Liver (tissue), 9 donors: Measurements from ENCODE around the gene PPP4R4. TPM values are rescaled to one million over a fixed set of nuclear protein-coding genes. Genes with fewer than 3 reads are reported as not detected.

ENCODE experiments used
- DNase-seq: peaks from one replicate; pipeline ENCODE4 v3.0.0-alpha.2; 2017; ENCODE audit warnings: low spot score
- H3K27ac ChIP-seq, 2 donors: one replicate each; pipeline ENCODE4 v1.7.0; 2013; ENCODE audit warnings: inconsistent platforms in 2 of 2, low read length in 2 of 2, control low read depth in 1 of 2, low read depth in 1 of 2, mild to moderate bottlenecking in 1 of 2
- H3K27me3 ChIP-seq, 4 donors: one replicate each; pipeline versions ENCODE4 v1.6.1 to v1.7.0; 2013; ENCODE audit warnings: low read length in 3 of 4, inconsistent platforms in 1 of 4, mild to moderate bottlenecking in 1 of 4, moderate library complexity in 1 of 4; ENCODE audit not compliant: control insufficient read depth in 4 of 4, insufficient read depth in 4 of 4
- H3K36me3 ChIP-seq, 4 donors: one replicate each; pipeline versions ENCODE4 v1.6.1 to v1.7.0; 2013; ENCODE audit warnings: low read length in 3 of 4, mild to moderate bottlenecking in 3 of 4, low read depth in 1 of 4, moderate library complexity in 1 of 4; ENCODE audit not compliant: control insufficient read depth in 4 of 4, insufficient read depth in 3 of 4
- H3K4me1 ChIP-seq, 4 donors: one replicate each; pipeline versions ENCODE4 v1.6.1 to v1.7.0; 2013; ENCODE audit warnings: low read length in 3 of 4, mild to moderate bottlenecking in 3 of 4, moderate library complexity in 1 of 4; ENCODE audit not compliant: control insufficient read depth in 4 of 4, insufficient read depth in 4 of 4
- H3K4me3 ChIP-seq, 3 donors: one replicate each; pipeline versions ENCODE4 v1.6.1 to v1.7.0; 2013; ENCODE audit warnings: low read length in 3 of 3, control low read depth in 1 of 3, low read depth in 1 of 3, mild to moderate bottlenecking in 1 of 3
- H3K9ac ChIP-seq, 2 donors: one replicate each; pipeline ENCODE4 v1.7.0; 2013; ENCODE audit warnings: low read length in 2 of 2, mild to moderate bottlenecking in 2 of 2, moderate library complexity in 2 of 2, control low read depth in 1 of 2, low read depth in 1 of 2
- H3K9me3 ChIP-seq, 4 donors: one replicate each; pipeline versions ENCODE4 v1.6.1 to v1.7.0; 2013; ENCODE audit warnings: low read length in 3 of 4; ENCODE audit not compliant: control insufficient read depth in 4 of 4
- CTCF ChIP-seq: fragments of 150-350 bp; IDR thresholded peaks from 2 replicates; pipeline ENCODE4 v1.5.1; 2017; ENCODE audit warnings: improper control_type of control experiment, low read depth, low read length; ENCODE audit not compliant: missing input control
- EGR1 ChIP-seq, 2 donors: IDR thresholded peaks; 2 replicates each; pipeline ENCODE4 v1.6.1; 2016 to 2018; ENCODE audit warnings: antibody characterized with exemption in 2 of 2, low read depth in 2 of 2
- FOXA1 ChIP-seq: IDR thresholded peaks from 2 replicates; pipeline ENCODE4 v1.6.1; 2016; ENCODE audit warnings: antibody characterized with exemption
- FOXA2 ChIP-seq: IDR thresholded peaks from 2 replicates; pipeline ENCODE4 v1.6.1; 2016; ENCODE audit warnings: antibody characterized with exemption
- GABPA ChIP-seq, 2 donors: IDR thresholded peaks in 1 of 2; conservative IDR thresholded peaks in 1 of 2; 2 replicates each; pipeline ENCODE4 v1.6.1; 2016; ENCODE audit warnings: antibody characterized with exemption in 2 of 2, mild to moderate bottlenecking in 1 of 2, moderate library complexity in 1 of 2
- HNF4A ChIP-seq, 2 donors: conservative IDR thresholded peaks; 2 replicates each; pipeline ENCODE4 v1.6.1; 2016; ENCODE audit warnings: antibody characterized with exemption in 2 of 2, mild to moderate bottlenecking in 2 of 2
- HNF4G ChIP-seq: IDR thresholded peaks from 2 replicates; pipeline ENCODE4 v1.6.1; 2016; ENCODE audit warnings: antibody characterized with exemption
- JUND ChIP-seq, 2 donors: IDR thresholded peaks; 2 replicates each; pipeline ENCODE4 v1.6.1; 2016; ENCODE audit warnings: antibody characterized with exemption in 2 of 2
- MAX ChIP-seq: IDR thresholded peaks from 2 replicates; pipeline ENCODE4 v1.6.1; 2016; ENCODE audit warnings: antibody characterized with exemption
- NR2F2 ChIP-seq: IDR thresholded peaks from 2 replicates; pipeline ENCODE4 v1.6.1; 2016; ENCODE audit warnings: antibody characterized with exemption
- RAD21 ChIP-seq, 2 donors: IDR thresholded peaks; 2 replicates each; pipeline ENCODE4 v1.6.1; 2016; ENCODE audit warnings: antibody characterized with exemption in 2 of 2, mild to moderate bottlenecking in 2 of 2
- RXRA ChIP-seq, 2 donors: IDR thresholded peaks; 2 replicates each; pipeline ENCODE4 v1.6.1; 2017 to 2018; ENCODE audit warnings: antibody characterized with exemption in 2 of 2, mild to moderate bottlenecking in 1 of 2
- SP1 ChIP-seq: IDR thresholded peaks from 2 replicates; pipeline ENCODE4 v1.6.1; 2018; ENCODE audit warnings: antibody characterized with exemption, mild to moderate bottlenecking
- TAF1 ChIP-seq: conservative IDR thresholded peaks from 2 replicates; pipeline ENCODE4 v1.6.1; 2016; ENCODE audit warnings: antibody characterized with exemption, mild to moderate bottlenecking
- YY1 ChIP-seq: IDR thresholded peaks from 2 replicates; pipeline ENCODE4 v1.6.1; 2016; ENCODE audit warnings: antibody characterized with exemption, mild to moderate bottlenecking
- WGBS: extraction: QIAGEN DNeasy Blood & Tissue Kit; methylation state at CpG from one replicate; pipeline ENCODE4 v1.1.7; 2013; 5-methylcytosine and 5-hydroxymethylcytosine counted together
- polyA plus RNA-seq, 2 donors: library from polyadenylated mRNA; stranded (reverse) in 1 of 2; unstranded in 1 of 2; fragments of 200-250 nt in 1 of 2; fragments of >200 nt in 1 of 2; fragmentation: Nextera tagmentation in 1 of 2; extraction: Ambion mirVana in 1 of 2; gene quantifications; one replicate each; pipeline versions ENCODE4 v1.2.1 to v1.2.3, GENCODE V29; 2013 to 2015
- total RNA-seq, 2 donors: library from RNA; depleted of rRNA; stranded (reverse); fragments of >200 nt; gene quantifications; one replicate each; pipeline ENCODE4 v1.2.3, GENCODE V29; 2014
- TF ChIP-seq, protein P1 (sequence below): IDR thresholded peaks from 2 replicates; pipeline ENCODE4 v1.6.1; 2016; ENCODE audit warnings: antibody characterized with exemption
- TF ChIP-seq, protein P2 (sequence below): IDR thresholded peaks from 2 replicates; pipeline ENCODE4 v1.6.1; 2016; ENCODE audit warnings: antibody characterized with exemption, mild to moderate bottlenecking
- TF ChIP-seq, protein P3 (sequence below): IDR thresholded peaks from 2 replicates; pipeline ENCODE4 v1.6.1; 2016; ENCODE audit warnings: antibody characterized with exemption
- donor health status: healthy.
- donor health status: healthy.
- donor health status: healthy.
- donor health status: healthy.
- donor health status: healthy.

PPP4R4 gene
- total and polyA plus RNA-seq, 4 donors: 0.52 to 2.4 (median 0.99) TPM

- H3K36me3 ChIP-seq: no peaks in the 10 kb centered on the region
- no peaks in the 10 kb centered on the region for H3K27me3 ChIP-seq
- no peak overlapping the region for H3K4me3 ChIP-seq
- DNase-seq: no peak
- no peak overlapping the region for H3K27ac ChIP-seq
- TF ChIP-seq, protein P1, sequence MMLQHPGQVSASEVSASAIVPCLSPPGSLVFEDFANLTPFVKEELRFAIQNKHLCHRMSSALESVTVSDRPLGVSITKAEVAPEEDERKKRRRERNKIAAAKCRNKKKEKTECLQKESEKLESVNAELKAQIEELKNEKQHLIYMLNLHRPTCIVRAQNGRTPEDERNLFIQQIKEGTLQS: no peak
- TF ChIP-seq, protein P2, sequence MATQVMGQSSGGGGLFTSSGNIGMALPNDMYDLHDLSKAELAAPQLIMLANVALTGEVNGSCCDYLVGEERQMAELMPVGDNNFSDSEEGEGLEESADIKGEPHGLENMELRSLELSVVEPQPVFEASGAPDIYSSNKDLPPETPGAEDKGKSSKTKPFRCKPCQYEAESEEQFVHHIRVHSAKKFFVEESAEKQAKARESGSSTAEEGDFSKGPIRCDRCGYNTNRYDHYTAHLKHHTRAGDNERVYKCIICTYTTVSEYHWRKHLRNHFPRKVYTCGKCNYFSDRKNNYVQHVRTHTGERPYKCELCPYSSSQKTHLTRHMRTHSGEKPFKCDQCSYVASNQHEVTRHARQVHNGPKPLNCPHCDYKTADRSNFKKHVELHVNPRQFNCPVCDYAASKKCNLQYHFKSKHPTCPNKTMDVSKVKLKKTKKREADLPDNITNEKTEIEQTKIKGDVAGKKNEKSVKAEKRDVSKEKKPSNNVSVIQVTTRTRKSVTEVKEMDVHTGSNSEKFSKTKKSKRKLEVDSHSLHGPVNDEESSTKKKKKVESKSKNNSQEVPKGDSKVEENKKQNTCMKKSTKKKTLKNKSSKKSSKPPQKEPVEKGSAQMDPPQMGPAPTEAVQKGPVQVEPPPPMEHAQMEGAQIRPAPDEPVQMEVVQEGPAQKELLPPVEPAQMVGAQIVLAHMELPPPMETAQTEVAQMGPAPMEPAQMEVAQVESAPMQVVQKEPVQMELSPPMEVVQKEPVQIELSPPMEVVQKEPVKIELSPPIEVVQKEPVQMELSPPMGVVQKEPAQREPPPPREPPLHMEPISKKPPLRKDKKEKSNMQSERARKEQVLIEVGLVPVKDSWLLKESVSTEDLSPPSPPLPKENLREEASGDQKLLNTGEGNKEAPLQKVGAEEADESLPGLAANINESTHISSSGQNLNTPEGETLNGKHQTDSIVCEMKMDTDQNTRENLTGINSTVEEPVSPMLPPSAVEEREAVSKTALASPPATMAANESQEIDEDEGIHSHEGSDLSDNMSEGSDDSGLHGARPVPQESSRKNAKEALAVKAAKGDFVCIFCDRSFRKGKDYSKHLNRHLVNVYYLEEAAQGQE: no peak
- TF ChIP-seq SP1 (no peak), HNF4A (conservative IDR thresholded peaks at IDR 0.05) (no peak), TAF1 (no peak), FOXA1 (no peak), MAX (no peak), YY1 (no peak), GABPA (IDR thresholded peaks at IDR 0.05 in 1 of 2, conservative IDR thresholded peaks at IDR 0.05 in 1 of 2) (no peak), CTCF (no peak), RXRA (IDR thresholded peaks at IDR 0.05) (no peak), FOXA2 (no peak), RAD21 (IDR thresholded peaks at IDR 0.05) (no peak), NR2F2 (no peak), HNF4G (no peak), JUND (IDR thresholded peaks at IDR 0.05) (no peak), EGR1 (IDR thresholded peaks at IDR 0.05; ENCODE audit: low read depth in 2 of 2) (no peak)
- TF ChIP-seq, protein P3, sequence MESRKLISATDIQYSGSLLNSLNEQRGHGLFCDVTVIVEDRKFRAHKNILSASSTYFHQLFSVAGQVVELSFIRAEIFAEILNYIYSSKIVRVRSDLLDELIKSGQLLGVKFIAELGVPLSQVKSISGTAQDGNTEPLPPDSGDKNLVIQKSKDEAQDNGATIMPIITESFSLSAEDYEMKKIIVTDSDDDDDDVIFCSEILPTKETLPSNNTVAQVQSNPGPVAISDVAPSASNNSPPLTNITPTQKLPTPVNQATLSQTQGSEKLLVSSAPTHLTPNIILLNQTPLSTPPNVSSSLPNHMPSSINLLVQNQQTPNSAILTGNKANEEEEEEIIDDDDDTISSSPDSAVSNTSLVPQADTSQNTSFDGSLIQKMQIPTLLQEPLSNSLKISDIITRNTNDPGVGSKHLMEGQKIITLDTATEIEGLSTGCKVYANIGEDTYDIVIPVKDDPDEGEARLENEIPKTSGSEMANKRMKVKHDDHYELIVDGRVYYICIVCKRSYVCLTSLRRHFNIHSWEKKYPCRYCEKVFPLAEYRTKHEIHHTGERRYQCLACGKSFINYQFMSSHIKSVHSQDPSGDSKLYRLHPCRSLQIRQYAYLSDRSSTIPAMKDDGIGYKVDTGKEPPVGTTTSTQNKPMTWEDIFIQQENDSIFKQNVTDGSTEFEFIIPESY: no peak
- H3K9me3 ChIP-seq: no peaks in the 10 kb centered on the region
- H3K9ac ChIP-seq: no peak overlapping the region
- 87% methylated on average over 9 of the region's 9 CpGs for WGBS
- H3K4me1 ChIP-seq: peaks cover 0 to 1% (median 0%) of the 10 kb centered on the region in 4 donors
Measured at GRCh38 chr14:94138251-94138650, 35.9 kb upstream of the PPP4R4 start.
